IPS-15b (cell line): Measurements from ENCODE around the gene BRSK2.

ENCODE experiments used
- H3K27me3 ChIP-seq: one replicate; pipeline ENCODE4 v1.6.1; 2013; ENCODE audit warnings: low read length; ENCODE audit not compliant: control insufficient read depth, insufficient read depth
- H3K36me3 ChIP-seq: one replicate; pipeline ENCODE4 v1.6.1; 2013; ENCODE audit warnings: low read length; ENCODE audit not compliant: control insufficient read depth, insufficient read depth
- H3K4me1 ChIP-seq: one replicate; pipeline ENCODE4 v1.6.1; 2013; ENCODE audit warnings: mild to moderate bottlenecking, low read length; ENCODE audit not compliant: control insufficient read depth, insufficient read depth
- H3K4me3 ChIP-seq: one replicate; pipeline ENCODE4 v1.5.1; 2013; ENCODE audit warnings: low read depth, low read length
- H3K9ac ChIP-seq: one replicate; pipeline ENCODE4 v1.6.1; 2013; ENCODE audit warnings: low read depth, mild to moderate bottlenecking, low read length
- H3K9me3 ChIP-seq: one replicate; pipeline ENCODE4 v1.6.1; 2013; ENCODE audit warnings: mild to moderate bottlenecking, low read length; ENCODE audit not compliant: control insufficient read depth, insufficient read depth

Gene BRSK2

DNA sequence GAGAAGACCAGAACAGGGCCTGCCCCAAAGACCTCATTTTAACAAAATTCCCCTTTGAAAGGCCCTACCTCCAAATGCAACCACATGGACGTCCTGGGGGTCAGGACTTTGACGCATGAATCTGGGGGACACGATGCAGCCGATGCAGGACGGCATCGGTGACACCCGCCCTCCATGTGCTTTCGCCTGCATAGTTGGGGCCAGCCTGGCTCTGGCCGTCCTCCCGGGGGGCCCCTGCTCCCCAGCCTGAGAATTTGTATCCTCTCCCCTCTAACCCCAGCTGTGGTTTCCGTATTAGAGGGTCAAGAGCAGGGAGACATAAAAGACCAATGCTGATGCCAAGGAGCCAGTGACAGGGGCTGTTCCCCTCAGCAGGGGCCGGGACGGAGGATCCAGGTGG is 18.4 kb upstream of the BRSK2 start:
- no peaks in the 10 kb centered on the region for H3K4me1 ChIP-seq
- peaks cover 4% of the 10 kb centered on the region for H3K9me3 ChIP-seq
- H3K27me3 ChIP-seq, result no peaks in the 10 kb centered on the region
- H3K36me3 ChIP-seq, result no peaks in the 10 kb centered on the region
- no peak overlapping the region for H3K9ac ChIP-seq
- H3K4me3 ChIP-seq, result no peak overlapping the region

DNA sequence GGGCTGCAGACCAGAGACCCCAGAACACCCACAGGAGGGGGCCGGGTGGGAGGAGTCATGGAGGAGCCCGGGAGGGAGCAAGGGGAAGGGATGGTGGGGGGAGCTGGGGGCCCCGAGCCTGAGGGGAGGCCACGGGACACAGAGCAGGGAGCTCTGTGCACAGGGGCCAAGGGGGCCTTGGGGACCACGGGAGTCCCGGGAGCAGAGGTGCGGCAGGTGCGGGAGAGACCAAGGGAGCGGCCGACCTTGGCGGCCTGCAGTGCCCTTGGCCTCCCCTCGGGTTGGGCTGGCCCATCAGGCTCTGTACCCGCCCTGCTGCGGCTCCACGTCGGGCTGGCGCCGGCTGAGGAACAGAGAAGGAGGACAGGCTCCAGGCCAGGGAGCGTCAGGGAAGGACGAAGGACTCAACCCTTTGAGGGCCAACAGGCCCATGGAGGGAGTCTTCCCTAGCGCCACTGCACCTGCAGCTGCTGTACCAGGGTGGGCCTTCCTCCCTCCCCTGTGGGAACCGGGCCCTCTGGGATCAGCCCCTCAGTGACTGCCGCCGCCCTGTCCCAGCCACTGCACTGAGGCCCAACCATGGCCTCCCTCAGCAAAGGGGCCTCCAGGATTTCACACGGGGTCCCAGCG is 17.8 kb upstream of the BRSK2 start:
- Histone ChIP-seq H3K9me3 (no peaks in the 10 kb centered on the region), H3K4me1 (no peaks in the 10 kb centered on the region), H3K36me3 (no peaks in the 10 kb centered on the region), H3K4me3 (no peak overlapping the region), H3K27me3 (no peaks in the 10 kb centered on the region), H3K9ac (no peak overlapping the region)

DNA sequence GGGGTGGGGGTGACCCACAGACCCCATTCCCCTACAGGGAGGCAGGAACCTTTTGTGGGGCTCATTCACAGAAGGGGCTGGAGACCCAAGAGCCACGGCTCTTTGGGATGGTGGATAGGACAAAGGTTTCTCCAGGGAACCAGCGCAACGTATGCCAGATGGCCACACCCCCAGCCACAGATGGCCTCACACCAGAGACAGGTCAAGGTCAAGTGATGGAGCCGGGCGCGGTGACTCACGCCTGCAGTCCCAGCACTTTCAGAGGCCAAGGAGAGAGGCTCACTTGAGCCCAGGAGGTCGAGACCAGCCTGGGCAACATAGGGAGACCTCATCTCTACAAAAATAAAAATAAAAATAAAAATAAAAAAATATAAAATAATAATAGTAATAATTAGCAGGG is 17.1 kb upstream of the BRSK2 start:
- no peaks in the 10 kb centered on the region for H3K27me3 ChIP-seq
- H3K4me1 ChIP-seq, result no peaks in the 10 kb centered on the region

DNA sequence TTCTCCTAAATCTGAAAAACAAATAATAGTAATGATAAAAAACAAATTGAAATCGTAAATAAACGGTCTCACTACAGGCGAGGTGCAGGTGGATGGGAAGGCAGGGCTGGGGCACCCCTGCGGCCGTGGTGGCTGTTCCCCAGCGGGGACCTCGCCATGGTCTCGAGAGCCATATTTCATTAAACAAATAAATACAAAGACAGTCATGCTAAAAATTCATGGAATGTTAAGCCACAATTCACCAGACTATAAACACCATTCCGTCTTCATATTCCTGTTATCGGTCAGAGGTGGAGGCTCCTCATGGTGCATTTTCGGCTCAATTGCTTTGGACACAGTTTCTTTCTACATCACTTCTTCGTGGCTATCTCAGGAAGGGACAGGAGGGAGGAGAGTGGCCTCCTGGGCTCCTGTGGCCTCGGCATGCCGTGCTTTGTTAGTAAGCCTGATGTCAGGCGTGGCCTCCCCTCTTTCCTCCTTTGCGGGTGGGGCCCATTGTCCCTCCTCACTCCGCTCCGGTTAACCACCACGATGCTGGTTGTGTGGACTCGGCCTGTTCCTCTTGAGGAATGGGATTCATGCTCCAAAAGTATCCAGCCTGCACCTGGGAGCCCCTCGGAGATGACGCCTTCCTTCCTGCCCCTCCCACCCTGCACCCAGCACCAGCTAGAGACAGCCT is 16.1 kb upstream of the BRSK2 start:
- no peak overlapping the region for H3K4me3 ChIP-seq
- no peaks in the 10 kb centered on the region for H3K4me1 ChIP-seq
- no peaks in the 10 kb centered on the region for H3K36me3 ChIP-seq
- H3K9ac ChIP-seq, result no peak overlapping the region
- no peaks in the 10 kb centered on the region for H3K9me3 ChIP-seq
- H3K27me3 ChIP-seq, result no peaks in the 10 kb centered on the region

More for the DNA sequence above, 17.1 kb upstream of the BRSK2 start:
- Histone ChIP-seq H3K36me3 (no peaks in the 10 kb centered on the region), H3K4me3 (no peak overlapping the region), H3K9me3 (no peaks in the 10 kb centered on the region), H3K9ac (no peak overlapping the region)

DNA sequence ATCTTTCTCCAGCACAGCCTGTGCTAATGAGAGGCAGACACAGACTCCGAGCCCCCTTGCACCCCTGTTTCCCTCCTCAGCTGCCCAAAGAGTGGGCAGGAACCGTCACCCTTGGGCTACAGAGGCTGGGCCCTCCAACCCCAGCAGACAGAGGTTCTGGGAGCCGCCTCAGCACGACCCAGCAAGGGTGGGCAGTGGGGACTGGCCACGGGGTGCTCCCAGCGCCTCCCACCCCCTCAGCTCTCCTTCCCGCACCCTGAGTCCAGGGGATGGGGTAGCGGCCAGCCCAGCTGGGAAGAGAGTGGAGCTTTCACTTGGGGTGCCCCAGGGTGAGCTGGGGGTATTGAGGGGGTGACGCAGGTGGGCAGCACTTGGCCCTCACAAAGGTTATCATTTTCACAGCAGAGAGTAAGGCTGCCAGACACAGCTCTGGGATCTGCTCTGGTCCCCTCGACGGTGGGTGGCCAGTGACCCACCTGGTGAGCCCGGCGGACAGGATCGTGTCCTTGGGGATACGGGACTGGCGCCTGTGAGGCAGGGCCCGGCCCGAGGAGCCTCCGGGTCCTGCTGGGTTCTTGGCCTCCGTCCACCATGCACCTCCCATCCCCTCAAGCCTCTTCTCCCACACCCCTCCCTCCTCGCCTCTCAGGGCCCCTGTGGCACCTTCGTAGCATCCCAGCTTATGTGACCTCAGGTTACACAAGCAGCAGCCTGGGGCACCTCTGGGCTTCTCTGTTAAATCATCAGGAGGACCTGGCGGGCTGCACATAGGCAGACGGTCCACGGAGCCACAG is 14.4 kb upstream of the BRSK2 start:
- Histone ChIP-seq H3K4me1 (no peaks in the 10 kb centered on the region), H3K27me3 (no peaks in the 10 kb centered on the region)

DNA sequence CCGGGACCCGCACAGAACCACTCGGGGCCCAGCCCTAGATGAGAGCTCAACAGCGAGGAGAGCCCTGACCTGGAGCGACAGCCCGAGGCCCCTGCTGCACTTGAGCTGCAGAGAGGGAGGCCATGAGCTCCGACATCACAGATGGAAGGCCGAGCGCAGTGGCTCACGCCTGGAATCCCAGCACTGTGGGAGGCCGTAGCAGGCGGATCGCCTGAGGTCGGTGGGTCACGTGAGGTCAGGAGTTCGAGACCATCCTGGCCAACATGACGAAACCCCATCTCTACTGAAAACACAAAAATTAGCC is 13.8 kb upstream of the BRSK2 start:
- Histone ChIP-seq H3K36me3 (no peaks in the 10 kb centered on the region), H3K9me3 (no peaks in the 10 kb centered on the region), H3K9ac (no peak overlapping the region), H3K4me1 (no peaks in the 10 kb centered on the region), H3K27me3 (no peaks in the 10 kb centered on the region), H3K4me3 (no peak overlapping the region)

More for the DNA sequence above, 14.4 kb upstream of the BRSK2 start:
- Histone ChIP-seq H3K9me3 (no peaks in the 10 kb centered on the region), H3K9ac (no peak overlapping the region), H3K36me3 (no peaks in the 10 kb centered on the region), H3K4me3 (no peak overlapping the region)

DNA sequence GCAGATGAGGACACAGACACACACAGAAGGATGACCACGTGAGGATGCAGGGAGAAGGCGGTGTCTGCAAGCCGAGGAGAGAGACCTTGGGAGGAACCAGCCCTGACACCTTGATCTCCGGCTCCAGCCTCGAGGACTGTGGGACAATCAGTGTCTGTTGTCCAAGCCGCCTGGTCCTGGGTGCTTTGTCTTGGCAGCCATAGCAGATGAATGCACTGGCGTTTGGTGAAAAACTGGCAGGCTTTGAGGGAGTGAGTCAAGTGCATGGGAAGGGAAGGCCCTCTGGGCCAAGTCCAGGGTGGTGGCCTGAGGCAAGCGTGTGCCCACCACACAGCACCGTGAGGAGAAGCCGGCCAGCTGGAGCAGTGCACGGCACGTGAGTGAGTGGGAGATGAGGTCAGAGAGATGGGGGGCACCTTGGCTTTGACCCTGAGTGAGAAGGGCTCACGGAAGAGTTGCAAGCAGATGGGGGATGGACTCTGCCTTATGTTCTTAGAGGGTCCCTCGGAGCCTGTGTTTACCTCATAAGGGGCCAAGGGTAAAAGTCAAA is 12.4 kb upstream of the BRSK2 start:
- Histone ChIP-seq H3K4me3 (no peak overlapping the region), H3K27me3 (no peaks in the 10 kb centered on the region)

DNA sequence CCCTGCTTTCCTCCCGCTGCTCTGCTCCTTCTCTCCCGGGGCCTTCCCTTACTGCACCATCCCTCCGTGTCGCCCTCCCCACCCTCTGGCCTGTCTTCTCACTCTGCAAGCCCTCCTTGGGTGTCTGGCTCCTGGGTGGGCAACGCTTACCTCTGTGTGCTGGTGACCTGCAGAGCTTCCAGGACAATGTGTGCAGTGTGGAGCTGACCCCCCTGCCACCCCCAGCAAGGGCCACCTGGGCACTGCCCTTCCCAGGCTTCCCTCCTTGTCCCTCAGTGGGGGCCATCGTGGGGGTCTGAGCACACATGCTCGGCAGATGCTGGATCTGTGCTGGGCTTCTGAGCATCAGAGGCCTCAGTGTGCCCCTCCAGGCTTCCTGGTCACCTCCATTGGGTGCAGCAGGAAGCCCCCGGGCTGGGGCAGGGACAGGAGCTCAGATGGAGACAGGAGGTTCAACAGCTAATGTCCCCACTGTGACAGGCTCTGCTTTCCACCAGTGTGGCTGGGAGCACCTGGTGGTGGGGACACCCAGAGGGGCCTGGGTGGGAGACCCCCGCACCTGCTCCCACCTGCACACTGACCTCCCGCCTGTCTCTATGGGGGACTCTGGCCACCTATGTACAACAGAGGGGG is 7.8 kb upstream of the BRSK2 start:
- H3K4me3 ChIP-seq, result no peak overlapping the region
- no peaks in the 10 kb centered on the region for H3K36me3 ChIP-seq
- no peaks in the 10 kb centered on the region for H3K9me3 ChIP-seq
- no peaks in the 10 kb centered on the region for H3K27me3 ChIP-seq
- no peak overlapping the region for H3K9ac ChIP-seq
- H3K4me1 ChIP-seq, result no peaks in the 10 kb centered on the region

More for the DNA sequence above, 12.4 kb upstream of the BRSK2 start:
- Histone ChIP-seq H3K9me3 (no peaks in the 10 kb centered on the region), H3K4me1 (no peaks in the 10 kb centered on the region), H3K36me3 (no peaks in the 10 kb centered on the region), H3K9ac (no peak overlapping the region)

DNA sequence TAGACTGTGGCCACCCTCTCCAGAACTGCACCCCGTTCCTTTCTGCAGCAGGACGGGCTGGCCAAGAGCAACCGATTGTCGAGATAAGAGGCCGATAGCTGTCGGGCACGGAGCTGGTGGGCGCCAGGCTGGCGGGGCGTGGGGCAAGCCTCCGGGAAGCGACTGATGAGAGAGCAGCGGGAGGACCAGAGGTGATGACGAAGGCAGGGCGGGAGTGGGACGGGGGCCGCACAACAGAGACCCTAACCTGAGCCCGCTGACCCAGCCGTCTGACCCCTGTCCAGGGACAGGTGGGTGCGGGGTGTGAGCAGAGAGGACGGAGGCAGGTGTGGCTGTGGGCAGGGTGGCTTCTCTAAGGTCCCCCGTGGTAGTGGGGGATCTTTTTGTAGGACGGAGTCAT is 7.3 kb upstream of the BRSK2 start:
- Histone ChIP-seq H3K36me3 (no peaks in the 10 kb centered on the region), H3K9me3 (no peaks in the 10 kb centered on the region), H3K4me1 (no peaks in the 10 kb centered on the region), H3K4me3 (no peak overlapping the region), H3K27me3 (no peaks in the 10 kb centered on the region), H3K9ac (no peak overlapping the region)

DNA sequence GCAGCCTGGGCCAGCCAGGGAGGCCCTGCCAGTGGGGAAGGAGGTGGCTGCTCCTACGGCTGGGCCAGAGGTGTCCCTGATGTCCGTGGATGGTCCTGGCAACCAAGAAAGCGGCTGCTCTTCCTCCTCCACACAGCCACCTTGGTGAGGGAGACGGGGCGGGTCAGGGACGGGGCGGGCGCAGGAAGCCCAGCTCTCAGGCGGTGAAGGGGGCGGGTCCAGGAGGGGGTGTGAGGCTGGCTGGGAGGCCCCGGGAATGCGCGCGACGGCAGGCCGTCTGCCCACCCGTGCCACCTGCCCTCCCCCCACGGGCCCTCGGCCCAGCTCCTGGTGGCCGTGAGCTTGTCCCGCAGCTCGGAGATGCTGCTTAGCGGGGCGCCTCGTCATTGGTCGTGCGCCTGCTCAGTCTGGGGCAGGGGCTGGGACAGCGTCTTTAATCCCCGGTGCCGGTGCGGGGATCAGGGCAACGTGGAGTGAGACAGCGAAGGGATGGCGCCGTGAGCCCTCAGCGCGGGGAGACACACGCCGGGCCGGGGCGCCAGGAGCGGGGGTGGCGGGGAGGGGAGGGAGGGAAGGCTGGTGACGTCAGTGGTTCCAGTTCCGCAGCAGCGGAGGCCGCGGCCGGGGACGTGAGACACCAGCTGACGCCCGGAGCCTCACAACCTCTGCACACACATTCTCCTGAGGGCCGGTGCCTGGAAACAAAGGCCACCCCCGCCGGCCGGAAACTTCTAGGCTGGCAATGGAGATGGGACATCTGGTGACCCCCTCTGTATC is 6.7 kb upstream of the BRSK2 start:
- Histone ChIP-seq H3K4me3 (peak overlapping the region; percentile 66), H3K27me3 (peaks cover under 1% of the 10 kb centered on the region), H3K4me1 (peaks cover 2% of the 10 kb centered on the region), H3K36me3 (no peaks in the 10 kb centered on the region), H3K9me3 (no peaks in the 10 kb centered on the region), H3K9ac (no peak overlapping the region)
